Measurements from ENCODE around the gene POLR3GL. TPM values are rescaled to one million over a fixed set of nuclear protein-coding genes. Genes with fewer than 3 reads are reported as not detected.

POLR3GL gene
- total RNA-seq, 1 experiment from 2014 or later: 9.9 TPM

GRCh38 chr1:146016891-146017290 is 52.4 kb downstream of the POLR3GL start:
- peaks cover 67% of the 10 kb centered on the region for H3K27me3 Mint-ChIP-seq (ENCODE audit: unreplicated experiment)
- no peak overlapping the region for H3K4me3 Mint-ChIP-seq (ENCODE audit: low read depth, unreplicated experiment)
- intact Hi-C loops (cut with micrococcal nuclease; ENCODE audit: unreplicated experiment): no loop called here
- TF ChIP-seq CTCF (IDR thresholded peaks at IDR 0.05; ENCODE audit: unreplicated experiment): no peak
- H3K9me3 Mint-ChIP-seq (ENCODE audit: low read depth, unreplicated experiment): no peaks in the 10 kb centered on the region
- BruUV-seq (replicated peaks): no TSS peak
- H3K27ac Mint-ChIP-seq (ENCODE audit: unreplicated experiment): no peak overlapping the region
- H3K36me3 Mint-ChIP-seq (ENCODE audit: insufficient read depth, unreplicated experiment): peaks cover 5% of the 10 kb centered on the region
- DNase-seq: no peak
- CTCF ChIA-PET: interaction anchor here (1.1 to 1.3 kb wide), 2 partner anchors 15 to 125 kb away, joined by 3 to 4 read pairs; no protein-coding TSS in a partner anchor
- peaks cover 8% of the 10 kb centered on the region for H3K4me1 Mint-ChIP-seq (ENCODE audit: low read depth, unreplicated experiment)

- CTCF ChIA-PET: interaction anchor here (0.8 kb wide), 1 partner anchor 12 kb away, joined by 3 read pairs; no protein-coding TSS in a partner anchor
- no peaks in the 10 kb centered on the region for H3K36me3 Mint-ChIP-seq (ENCODE audit: insufficient read depth, unreplicated experiment)
Measured at GRCh38 chr1:146019231-146020057, 55.0 kb downstream of the POLR3GL start.

GRCh38 chr1:146020058-146021049 is 55.9 kb downstream of the POLR3GL start:
- H3K27ac Mint-ChIP-seq (ENCODE audit: unreplicated experiment): no peak overlapping the region
- no peak overlapping the region for H3K4me3 Mint-ChIP-seq (ENCODE audit: low read depth, unreplicated experiment)
- H3K36me3 Mint-ChIP-seq (ENCODE audit: insufficient read depth, unreplicated experiment): no peaks in the 10 kb centered on the region
- no TSS peak for BruUV-seq (replicated peaks)
- CTCF ChIA-PET: interaction anchor here (0.8 to 1.0 kb wide), 2 partner anchors 13 to 93 kb away, joined by 3 read pairs; partner anchors contain the start of gene RBM8A
- no peak for TF ChIP-seq CTCF (IDR thresholded peaks at IDR 0.05; ENCODE audit: unreplicated experiment)
- intact Hi-C loops (cut with micrococcal nuclease; ENCODE audit: unreplicated experiment): no loop called here
- peaks cover 82% of the 10 kb centered on the region for H3K27me3 Mint-ChIP-seq (ENCODE audit: unreplicated experiment)
- H3K9me3 Mint-ChIP-seq (ENCODE audit: low read depth, unreplicated experiment): no peaks in the 10 kb centered on the region
- DNase-seq: no peak
- H3K4me1 Mint-ChIP-seq (ENCODE audit: low read depth, unreplicated experiment): peaks cover 8% of the 10 kb centered on the region

More at GRCh38 chr1:146019231-146020057, 55.0 kb downstream of the POLR3GL start:
- H3K4me3 Mint-ChIP-seq (ENCODE audit: low read depth, unreplicated experiment): no peak overlapping the region
- no peak overlapping the region for H3K27ac Mint-ChIP-seq (ENCODE audit: unreplicated experiment)
- intact Hi-C loops (cut with micrococcal nuclease; ENCODE audit: unreplicated experiment): no loop called here
- H3K4me1 Mint-ChIP-seq (ENCODE audit: low read depth, unreplicated experiment): peaks cover 8% of the 10 kb centered on the region
- no TSS peak for BruUV-seq (replicated peaks)
- H3K27me3 Mint-ChIP-seq (ENCODE audit: unreplicated experiment): peaks cover 79% of the 10 kb centered on the region
- no peaks in the 10 kb centered on the region for H3K9me3 Mint-ChIP-seq (ENCODE audit: low read depth, unreplicated experiment)
- no peak for TF ChIP-seq CTCF (IDR thresholded peaks at IDR 0.05; ENCODE audit: unreplicated experiment)
- no peak for DNase-seq

GRCh38 chr1:146021050-146021445 is 56.6 kb downstream of the POLR3GL start:
- peaks cover 8% of the 10 kb centered on the region for H3K4me1 Mint-ChIP-seq (ENCODE audit: low read depth, unreplicated experiment)
- H3K4me3 Mint-ChIP-seq (ENCODE audit: low read depth, unreplicated experiment): no peak overlapping the region
- H3K27me3 Mint-ChIP-seq (ENCODE audit: unreplicated experiment): peaks cover 82% of the 10 kb centered on the region
- H3K9me3 Mint-ChIP-seq (ENCODE audit: low read depth, unreplicated experiment): no peaks in the 10 kb centered on the region
- TF ChIP-seq CTCF (IDR thresholded peaks at IDR 0.05; ENCODE audit: unreplicated experiment): no peak
- no peak overlapping the region for H3K27ac Mint-ChIP-seq (ENCODE audit: unreplicated experiment)
- CTCF ChIA-PET: interaction anchor here (0.7 to 1.0 kb wide), 2 partner anchors 94 to 175 kb away, joined by 3 to 4 read pairs; partner anchors contain the start of genes NUDT17 and RBM8A
- H3K36me3 Mint-ChIP-seq (ENCODE audit: insufficient read depth, unreplicated experiment): no peaks in the 10 kb centered on the region
- DNase-seq: no peak
- intact Hi-C loops (cut with micrococcal nuclease; ENCODE audit: unreplicated experiment): no loop called here
- BruUV-seq (replicated peaks): no TSS peak
